GM18951 (cell line): ENCODE measurements around the gene ZNF407.

Source experiments
- POLR2A ChIP-seq: IDR thresholded peaks from 4 replicates; pipeline ENCODE4 v1.6.1; 2011; ENCODE audit warnings: mild to moderate bottlenecking; ENCODE audit not compliant: insufficient read length, insufficient read depth; ENCODE audit errors: extremely low read depth
- in situ Hi-C: fragments of 300-500 bp; cut with MboI; formaldehyde crosslinking; loops from one replicate; pipeline ENCODE4 v1.12.0; 2022; ENCODE audit warnings: low sequenced_read_pairs, mixed read lengths, inconsistent platforms; ENCODE audit not compliant: unreplicated experiment

The ZNF407 gene

DNA sequence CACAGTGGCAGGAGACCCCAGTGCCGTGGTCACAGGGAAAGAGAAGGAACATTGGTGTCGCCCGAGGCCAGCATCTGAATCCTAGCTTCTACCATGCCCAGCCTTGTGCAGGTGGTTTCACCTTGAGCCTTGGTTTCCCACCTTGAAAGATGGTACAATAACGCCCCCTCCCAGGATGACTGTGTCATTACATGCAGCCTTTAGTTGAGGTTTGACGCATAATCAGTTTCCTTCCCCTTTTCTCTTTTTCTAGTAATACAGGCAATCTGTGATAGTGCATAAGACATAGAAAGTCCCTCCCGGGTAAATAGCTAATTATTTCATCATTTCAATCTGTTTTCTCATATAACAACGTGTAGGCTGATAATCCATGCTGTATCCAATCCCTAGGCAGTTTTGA lies 29.8 kb upstream of the ZNF407 start:
- no peak for TF ChIP-seq POLR2A
- in situ Hi-C loops, result loop anchor here (25.0 kb wide), 1 partner anchor 206 kb away; no protein-coding TSS in a partner anchor

DNA sequence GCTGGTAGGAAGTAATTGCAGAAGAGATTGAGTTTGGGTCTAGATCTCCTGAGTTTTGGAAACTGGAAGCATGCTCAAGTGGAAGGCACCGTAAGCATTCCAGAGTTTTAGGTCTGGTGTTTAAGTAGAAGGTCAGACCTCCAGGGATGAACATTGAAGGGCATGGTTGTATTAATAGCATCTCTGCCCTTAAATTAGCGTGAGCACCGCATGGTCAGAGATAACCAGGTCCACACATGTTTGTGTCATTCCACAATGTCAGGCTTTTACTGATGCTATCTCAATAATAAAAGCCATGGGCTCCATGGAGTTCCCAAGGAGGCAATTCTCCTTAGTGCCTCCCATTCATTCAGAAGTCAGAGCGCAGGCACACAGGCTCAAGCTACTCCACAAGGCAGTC lies 28.3 kb upstream of the ZNF407 start:
- in situ Hi-C loops, result loop anchor here (25.0 kb wide), 1 partner anchor 207 kb away; no protein-coding TSS in a partner anchor
- TF ChIP-seq POLR2A, result no peak

DNA sequence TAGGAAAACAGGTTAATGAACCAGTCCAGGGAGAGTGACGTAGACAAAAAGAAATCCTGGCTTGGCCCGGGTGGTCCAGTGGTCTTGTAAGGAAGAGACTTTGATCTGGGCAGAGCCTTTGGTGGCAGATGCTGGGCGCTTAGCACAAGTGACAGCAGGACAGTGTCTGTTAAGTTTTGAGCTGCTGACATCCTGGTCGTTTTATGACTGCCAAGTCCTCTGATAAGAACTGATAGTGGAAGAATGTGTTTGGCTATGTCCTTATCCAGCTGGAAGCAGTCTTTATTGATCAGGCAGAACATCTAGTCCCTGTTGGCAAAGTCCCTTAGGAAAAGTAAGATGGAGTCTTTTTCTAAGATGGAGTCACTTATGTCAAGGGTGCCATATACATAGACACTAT lies 27.4 kb upstream of the ZNF407 start:
- no peak for TF ChIP-seq POLR2A
- in situ Hi-C loops, result loop anchor here (25.0 kb wide), 1 partner anchor 208 kb away; no protein-coding TSS in a partner anchor

DNA sequence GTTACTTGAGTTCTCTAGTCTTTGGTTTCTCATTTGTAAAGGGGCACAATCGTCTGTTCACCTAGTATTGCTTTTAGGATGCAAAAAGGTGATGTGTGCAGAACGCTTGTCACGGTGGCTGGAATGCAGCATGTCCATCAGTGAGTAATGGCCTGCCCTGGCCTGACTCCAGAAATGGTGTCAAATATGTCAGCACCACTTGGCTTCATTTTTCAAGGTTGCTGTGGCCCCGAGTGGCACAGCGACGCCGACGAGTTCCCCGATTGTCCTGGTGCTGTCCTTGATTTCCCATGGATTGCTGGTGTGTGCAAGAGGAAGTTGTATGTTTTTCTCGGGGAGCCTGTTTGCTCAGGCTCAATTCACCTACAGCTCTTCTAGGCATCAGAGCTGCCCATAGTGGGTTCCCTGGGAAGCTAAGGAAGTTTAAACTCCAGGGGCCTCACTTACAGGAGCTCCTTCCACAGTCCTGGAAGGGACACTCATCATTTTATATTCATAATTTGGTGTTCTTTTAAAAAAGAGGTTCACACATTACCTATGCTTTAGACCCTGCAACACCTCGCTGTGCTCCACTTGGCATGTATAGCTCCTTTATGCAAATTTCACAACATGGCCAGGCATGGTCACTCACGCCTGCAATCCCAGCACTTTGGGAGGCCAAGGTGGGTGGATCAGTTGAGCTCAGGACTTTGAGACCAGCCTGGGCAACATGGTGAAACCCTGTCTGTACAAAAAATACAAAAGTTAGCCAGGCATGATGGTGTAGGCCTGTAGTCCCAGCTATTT lies 25.6 kb upstream of the ZNF407 start:
- no peak for TF ChIP-seq POLR2A
- in situ Hi-C loops, result loop anchor here (25.0 kb wide), 1 partner anchor 210 kb away; no protein-coding TSS in a partner anchor

DNA sequence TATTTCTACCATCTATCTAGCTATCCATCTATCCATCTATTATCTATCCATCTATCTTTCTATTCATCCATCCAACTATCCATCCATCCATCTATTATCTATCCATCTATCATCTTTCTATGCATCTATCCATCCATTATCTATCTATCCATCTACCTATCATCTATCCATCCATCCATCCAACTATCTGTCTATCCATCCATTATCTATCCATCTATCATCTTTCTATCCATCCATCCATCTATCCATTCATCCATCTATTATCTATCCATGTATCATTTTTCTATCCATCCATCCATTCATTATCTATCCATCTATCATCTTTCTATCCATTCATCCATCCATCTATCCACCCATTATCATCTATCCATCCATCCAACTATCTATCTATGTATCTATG lies 24.6 kb upstream of the ZNF407 start:
- no peak for TF ChIP-seq POLR2A
- in situ Hi-C loops, result loop anchor here (25.0 kb wide), 1 partner anchor 211 kb away; no protein-coding TSS in a partner anchor

DNA sequence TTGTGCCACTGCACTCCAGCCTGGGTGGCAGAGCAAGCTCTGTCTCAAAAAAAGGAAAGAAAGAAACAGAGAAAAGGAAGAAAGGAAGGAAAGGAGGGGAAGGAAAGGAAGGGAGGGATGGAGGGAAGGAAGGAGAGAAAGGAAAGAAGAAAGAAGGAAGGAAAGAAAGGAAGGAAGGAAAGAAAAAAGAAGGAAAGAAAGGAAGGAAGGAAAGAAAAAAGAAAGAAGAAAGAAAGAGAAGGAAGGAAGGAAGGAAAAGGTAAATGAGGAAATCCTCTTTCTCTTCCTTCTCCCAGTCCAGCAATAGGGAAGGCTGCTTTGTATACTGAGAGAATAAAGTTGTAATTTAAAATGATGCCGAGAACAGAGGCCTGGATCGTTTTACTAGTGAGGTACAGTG lies 22.8 kb upstream of the ZNF407 start:
- in situ Hi-C loops, result loop anchor here (25.0 kb wide), 1 partner anchor 213 kb away; no protein-coding TSS in a partner anchor
- no peak for TF ChIP-seq POLR2A

DNA sequence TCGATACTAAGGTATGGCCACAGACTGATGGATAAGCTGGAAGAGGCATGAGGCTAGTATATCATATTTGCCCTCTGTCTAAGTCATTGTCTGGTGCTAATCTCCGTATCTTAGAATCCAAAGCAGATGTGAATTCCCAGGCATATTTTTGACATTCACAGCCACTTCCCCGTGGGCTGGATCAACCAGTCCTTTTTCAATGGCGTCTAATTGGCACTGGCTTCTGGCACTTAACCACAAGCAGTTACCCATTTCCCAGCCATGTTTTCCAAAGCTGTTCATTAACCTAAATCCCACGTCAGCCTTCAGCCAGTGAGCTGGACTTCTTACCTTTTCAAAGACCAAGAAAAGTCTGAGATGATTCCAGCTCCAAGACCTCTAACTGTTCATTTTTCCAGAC lies 20.7 kb upstream of the ZNF407 start:
- in situ Hi-C loops, result no loop called here
- no peak for TF ChIP-seq POLR2A

DNA sequence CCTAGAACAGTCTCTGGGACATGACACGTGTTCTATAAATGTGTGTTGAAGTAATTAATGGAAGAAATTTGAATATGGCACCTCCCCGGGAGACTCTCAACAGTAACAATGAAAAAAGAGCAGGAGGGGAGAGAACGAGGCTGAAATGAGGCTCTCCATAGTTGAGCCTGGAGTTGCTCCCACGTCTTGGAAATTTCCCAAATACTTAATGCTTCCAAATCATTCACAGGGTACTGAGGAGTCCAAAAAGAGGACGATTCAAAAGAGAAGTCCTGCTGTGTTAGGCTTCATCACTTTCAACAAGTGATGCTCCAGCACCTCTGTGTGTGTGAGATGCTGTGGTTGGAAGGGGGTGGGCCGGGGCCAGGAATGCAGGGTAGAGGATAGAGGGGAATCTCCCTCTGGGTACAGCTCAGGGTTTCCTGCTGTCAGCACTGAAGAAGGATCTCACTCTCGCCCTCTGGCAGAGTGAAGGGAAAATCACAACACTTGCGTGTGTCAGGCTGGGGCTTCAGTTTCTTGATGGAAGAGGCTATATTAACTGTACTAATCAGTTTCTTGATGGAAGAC lies 18.1 kb upstream of the ZNF407 start:
- TF ChIP-seq POLR2A, result no peak
- in situ Hi-C loops, result no loop called here

DNA sequence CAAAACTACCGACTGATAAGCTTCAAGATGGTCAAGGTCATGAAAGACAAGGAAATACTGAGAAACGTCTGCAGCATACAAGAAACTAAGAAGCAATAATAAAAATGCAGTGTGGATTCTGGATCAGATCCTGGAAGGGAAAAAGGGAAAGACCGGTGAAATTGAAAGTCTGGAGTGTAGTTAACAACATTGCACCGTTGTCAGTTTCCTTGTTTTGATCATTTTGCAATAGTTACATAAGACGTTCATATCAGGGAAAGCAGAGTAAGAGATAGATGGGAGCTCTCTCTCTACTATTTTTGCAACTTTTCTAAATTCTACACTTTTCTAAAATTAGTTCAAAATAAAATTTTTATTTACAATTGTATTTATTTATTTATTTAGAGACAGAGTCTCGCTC lies 15.0 kb upstream of the ZNF407 start:
- in situ Hi-C loops, result no loop called here
- no peak for TF ChIP-seq POLR2A

DNA sequence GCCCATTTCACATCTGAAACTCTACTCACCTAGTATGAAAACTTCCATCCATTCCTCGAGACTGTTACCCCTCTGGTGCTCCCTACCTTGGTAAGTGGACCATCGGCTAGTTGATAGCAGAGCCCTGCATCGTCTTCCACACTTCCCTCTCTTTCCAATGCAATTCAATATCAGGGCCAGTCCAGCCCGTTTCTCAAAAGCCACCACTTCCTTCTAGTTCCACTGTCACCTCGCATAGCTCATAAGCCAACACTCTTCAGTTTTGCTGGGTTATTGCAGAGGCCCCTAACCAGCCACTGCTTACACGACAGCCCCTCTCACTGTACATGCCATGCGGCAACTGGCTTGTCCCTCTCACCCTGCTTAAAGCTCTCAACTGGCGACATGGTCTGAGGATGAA lies 10.2 kb upstream of the ZNF407 start:
- in situ Hi-C loops, result no loop called here
- TF ChIP-seq POLR2A, result no peak

DNA sequence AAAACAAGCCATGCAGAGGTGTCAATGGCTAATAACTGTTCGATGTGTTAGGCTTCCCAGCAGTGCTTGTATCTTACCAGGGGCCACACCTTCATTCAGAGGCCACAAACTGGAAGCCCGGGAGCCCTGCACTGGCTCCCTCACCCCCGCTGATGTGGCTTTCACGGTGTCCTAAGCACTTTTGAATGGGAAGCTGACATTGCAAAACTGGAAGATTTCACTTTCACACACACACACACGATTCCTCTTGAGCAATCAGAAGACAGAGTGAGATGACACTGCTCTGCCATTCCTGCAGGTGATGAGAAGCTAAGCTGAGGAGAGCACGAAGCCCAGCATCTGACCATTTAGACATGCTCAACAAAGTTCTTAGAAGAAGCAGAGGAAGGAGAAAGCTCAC lies 8.6 kb upstream of the ZNF407 start:
- in situ Hi-C loops, result no loop called here
- no peak for TF ChIP-seq POLR2A

DNA sequence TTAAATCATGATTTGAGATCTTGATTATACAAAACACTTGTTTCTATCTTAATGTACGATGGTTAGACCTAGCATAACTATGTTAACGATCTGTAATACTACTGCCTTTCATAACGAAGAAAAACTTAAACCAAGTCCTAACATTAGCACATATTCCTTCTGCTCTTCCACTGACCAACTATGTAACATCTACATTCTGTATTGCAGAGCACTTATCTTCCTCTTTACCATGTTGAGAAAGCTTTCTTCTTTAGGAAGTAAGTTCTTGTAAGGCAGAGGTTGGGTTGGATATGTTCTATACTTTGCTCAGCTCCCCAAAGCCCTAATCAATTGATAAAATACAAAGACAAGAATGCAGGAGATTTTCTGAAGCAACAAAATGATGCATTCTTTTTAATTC lies 7.9 kb upstream of the ZNF407 start:
- in situ Hi-C loops, result no loop called here
- TF ChIP-seq POLR2A, result no peak

DNA sequence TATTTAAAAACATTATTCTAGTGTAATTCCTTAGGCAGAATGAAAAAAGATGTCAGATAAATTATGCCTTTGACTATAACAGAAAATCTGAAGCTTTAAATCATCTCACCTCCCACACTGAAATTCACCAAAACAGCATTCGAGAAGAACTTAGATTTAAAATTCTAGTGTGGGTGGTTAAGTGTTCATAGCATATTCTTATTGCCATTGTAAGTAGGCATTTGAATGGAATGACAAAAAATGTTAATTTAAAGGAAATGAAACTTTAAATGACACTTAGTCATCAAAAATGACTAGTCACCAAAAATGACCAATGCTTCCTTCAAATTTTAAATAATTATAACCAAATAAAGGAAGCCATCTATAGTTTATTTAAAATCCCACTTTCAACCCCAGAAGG lies 7.0 kb upstream of the ZNF407 start:
- in situ Hi-C loops, result no loop called here
- TF ChIP-seq POLR2A, result no peak

DNA sequence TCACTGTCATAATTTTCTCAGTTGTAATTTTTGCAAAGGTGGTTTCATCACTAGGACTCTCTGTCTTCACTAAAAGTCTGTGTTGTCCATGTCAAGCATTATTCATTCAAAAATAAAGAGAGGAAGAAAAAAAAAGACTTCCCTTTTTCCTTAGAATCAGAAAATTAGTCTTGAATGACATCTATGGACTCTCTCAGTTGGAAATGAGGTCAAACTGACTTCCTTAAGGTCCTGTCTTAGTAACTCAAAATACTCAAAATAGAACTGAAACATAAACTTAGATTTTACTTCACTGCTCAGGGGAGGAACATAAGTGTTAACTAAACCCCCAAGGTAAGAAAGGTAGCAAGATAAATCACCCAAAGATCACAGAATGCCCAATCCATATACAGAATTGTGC lies 2.2 kb upstream of the ZNF407 start:
- in situ Hi-C loops, result no loop called here
- TF ChIP-seq POLR2A, result no peak
